Measurements from ENCODE around the gene C3orf20. TPM values are rescaled to one million over a fixed set of nuclear protein-coding genes. Genes with fewer than 3 reads are reported as not detected.

C3orf20 gene
- total RNA-seq, 1 donor from 2014 or later, result 0.13 TPM

- peaks cover 21% of the 10 kb centered on the region for H3K27me3 Mint-ChIP-seq (ENCODE audit: unreplicated experiment)
- H3K4me1 Mint-ChIP-seq (ENCODE audit: unreplicated experiment), result peaks cover 41% of the 10 kb centered on the region
- H3K4me3 Mint-ChIP-seq (ENCODE audit: unreplicated experiment), result no peak overlapping the region
- DNase-seq (ENCODE audit: low spot score), result no peak
- peaks cover 3% of the 10 kb centered on the region for H3K36me3 Mint-ChIP-seq (ENCODE audit: low read depth, unreplicated experiment)
- no peak overlapping the region for H3K27ac Mint-ChIP-seq (ENCODE audit: unreplicated experiment)
- no peak for TF ChIP-seq CTCF (IDR thresholded peaks at IDR 0.05; ENCODE audit: unreplicated experiment)
- no peaks in the 10 kb centered on the region for H3K9me3 Mint-ChIP-seq (ENCODE audit: unreplicated experiment)
Observed at GRCh38 chr3:14766428-14767244, 91.7 kb downstream of the C3orf20 start.

- Mint-ChIP-seq H3K9me3 (ENCODE audit: unreplicated experiment) (no peaks in the 10 kb centered on the region), H3K4me1 (ENCODE audit: unreplicated experiment) (peaks cover 35% of the 10 kb centered on the region), H3K4me3 (ENCODE audit: unreplicated experiment) (no peak overlapping the region), H3K27me3 (ENCODE audit: unreplicated experiment) (peaks cover 26% of the 10 kb centered on the region), H3K36me3 (ENCODE audit: low read depth, unreplicated experiment) (peaks cover under 1% of the 10 kb centered on the region), H3K27ac (ENCODE audit: unreplicated experiment) (no peak overlapping the region)
- no peak for DNase-seq (ENCODE audit: low spot score)
- TF ChIP-seq CTCF (IDR thresholded peaks at IDR 0.05; ENCODE audit: unreplicated experiment), result no peak
Observed at GRCh38 chr3:14767245-14768051, 92.5 kb downstream of the C3orf20 start.

GRCh38 chr3:14768182-14768790 is 93.3 kb downstream of the C3orf20 start:
- Mint-ChIP-seq H3K27ac (ENCODE audit: unreplicated experiment) (no peak overlapping the region), H3K4me1 (ENCODE audit: unreplicated experiment) (peaks cover 36% of the 10 kb centered on the region), H3K4me3 (ENCODE audit: unreplicated experiment) (no peak overlapping the region), H3K9me3 (ENCODE audit: unreplicated experiment) (no peaks in the 10 kb centered on the region), H3K36me3 (ENCODE audit: low read depth, unreplicated experiment) (no peaks in the 10 kb centered on the region), H3K27me3 (ENCODE audit: unreplicated experiment) (peaks cover 23% of the 10 kb centered on the region)
- no peak for TF ChIP-seq CTCF (IDR thresholded peaks at IDR 0.05; ENCODE audit: unreplicated experiment)
- DNase-seq (ENCODE audit: low spot score), result no peak

- DNase-seq (ENCODE audit: low spot score), result no peak
- Mint-ChIP-seq H3K4me3 (ENCODE audit: unreplicated experiment) (no peak overlapping the region), H3K27ac (ENCODE audit: unreplicated experiment) (no peak overlapping the region), H3K36me3 (ENCODE audit: low read depth, unreplicated experiment) (no peaks in the 10 kb centered on the region), H3K9me3 (ENCODE audit: unreplicated experiment) (no peaks in the 10 kb centered on the region), H3K27me3 (ENCODE audit: unreplicated experiment) (peaks cover 22% of the 10 kb centered on the region), H3K4me1 (ENCODE audit: unreplicated experiment) (peaks cover 31% of the 10 kb centered on the region)
- TF ChIP-seq CTCF (IDR thresholded peaks at IDR 0.05; ENCODE audit: unreplicated experiment), result no peak
Observed at GRCh38 chr3:14768881-14769280, 93.9 kb downstream of the C3orf20 start.
